Naive thymus-derived CD4-positive, alpha-beta T cell (primary cell): Measurements from ENCODE around the gene TRO. TPM values are rescaled to one million over a fixed set of nuclear protein-coding genes. Genes with fewer than 3 reads are reported as not detected.

Experiments used
- ATAC-seq: fragments of 150-1000 bp; cut with Tn5 transposase; 2 replicates; pipeline ENCODE4 v1.10.0; 2021; ENCODE audit warnings: mild to moderate bottlenecking, moderate library complexity
- CTCF ChIA-PET: fragments of 350-600 bp; sonication (Branson Sonifier 250); formaldehyde crosslinking; loops from one replicate; lab custom pipeline; 2021; ENCODE audit warnings: antibody characterized with exemption; lab: Charles Lee
- POLR2A ChIA-PET: fragments of 350-600 bp; sonication (Branson Sonifier 250); formaldehyde crosslinking; loops from one replicate; lab custom pipeline; 2021; ENCODE audit warnings: antibody characterized with exemption, inconsistent platforms; lab: Charles Lee
- DNase-seq, 9 donors: peaks; one replicate each; pipeline versions ENCODE4 v3.0.0 to v3.0.0-alpha.2; 2020 to 2022; ENCODE audit warnings: mixed read lengths in 1 of 9
- H3K27ac ChIP-seq: one replicate; pipeline ENCODE4 v1.7.0; 2013; ENCODE audit warnings: mild to moderate bottlenecking, low read depth, low read length, moderate library complexity
- H3K27me3 ChIP-seq, 2 donors: one replicate each; pipeline ENCODE4 v1.7.0; 2013; ENCODE audit warnings: low read length in 2 of 2, mild to moderate bottlenecking in 2 of 2, moderate library complexity in 2 of 2; ENCODE audit not compliant: control insufficient read depth in 2 of 2, insufficient read depth in 2 of 2
- H3K36me3 ChIP-seq, 3 experiments: 1 replicate in 2 of 3; 2 replicates in 1 of 3; pipeline ENCODE4 v1.7.0; 2013; ENCODE audit warnings: low read length in 3 of 3, mild to moderate bottlenecking in 3 of 3, moderate library complexity in 1 of 3; ENCODE audit not compliant: insufficient read depth in 3 of 3, control insufficient read depth in 2 of 3
- H3K4me1 ChIP-seq, 2 donors: one replicate each; pipeline ENCODE4 v1.7.0; 2013; ENCODE audit warnings: low read length in 2 of 2, mild to moderate bottlenecking in 2 of 2, moderate library complexity in 1 of 2; ENCODE audit not compliant: control insufficient read depth in 2 of 2, insufficient read depth in 2 of 2
- H3K4me3 ChIP-seq: 2 replicates; pipeline ENCODE4 v1.7.0; 2013; ENCODE audit warnings: mild to moderate bottlenecking, low read length
- H3K9me3 ChIP-seq, 3 experiments: 1 replicate in 2 of 3; 2 replicates in 1 of 3; pipeline ENCODE4 v1.7.0; 2013; ENCODE audit warnings: low read length in 3 of 3; ENCODE audit not compliant: control insufficient read depth in 2 of 3
- H3K27ac Mint-ChIP-seq, 9 donors: one replicate each; pipeline ENCODE4 v1.8.0; 2020 to 2022; ENCODE audit warnings: mixed read lengths in 9 of 9, mild to moderate bottlenecking in 8 of 9, moderate library complexity in 5 of 9, inconsistent platforms in 2 of 9
- H3K27me3 Mint-ChIP-seq, 5 donors: one replicate each; pipeline ENCODE4 v1.8.0; 2021 to 2022; ENCODE audit warnings: mixed read lengths in 5 of 5, mild to moderate bottlenecking in 1 of 5
- H3K36me3 Mint-ChIP-seq, 5 donors: one replicate each; pipeline ENCODE4 v1.8.0; 2020 to 2022; ENCODE audit warnings: mixed read lengths in 5 of 5, mild to moderate bottlenecking in 3 of 5, inconsistent platforms in 1 of 5
- H3K4me1 Mint-ChIP-seq, 7 donors: one replicate each; pipeline ENCODE4 v1.8.0; 2020 to 2022; ENCODE audit warnings: mixed read lengths in 7 of 7, mild to moderate bottlenecking in 3 of 7, inconsistent platforms in 1 of 7
- H3K4me3 Mint-ChIP-seq, 10 donors: one replicate each; pipeline ENCODE4 v1.8.0; 2020 to 2022; ENCODE audit warnings: mild to moderate bottlenecking in 10 of 10, mixed read lengths in 10 of 10, moderate library complexity in 6 of 10, inconsistent platforms in 2 of 10
- H3K9me3 Mint-ChIP-seq, 11 donors: one replicate each; pipeline ENCODE4 v1.8.0; 2020 to 2022; ENCODE audit warnings: mixed read lengths in 11 of 11, mild to moderate bottlenecking in 4 of 11, inconsistent platforms in 1 of 11, moderate library complexity in 1 of 11
- intact Hi-C, 2 donors: fragments of 100-400 bp; cut with micrococcal nuclease; formaldehyde crosslinking; loops; one replicate each; pipeline ENCODE4 v1.15.1; 2023
- polyA plus RNA-seq, 2 donors: library from polyadenylated mRNA; unstranded; fragments of 300-500 nt; fragmentation: Illumina TruSeq; gene quantifications; one replicate each; pipeline ENCODE4 v1.2.3, GENCODE V29; 2021
- total RNA-seq, 6 experiments: library from RNA in 5 of 6; stranded (reverse) in 5 of 6; gene quantifications; 1 replicate in 5 of 6; 2 replicates in 1 of 6; pipeline ENCODE4 v1.2.3 and lab custom pipeline; 2021 to 2026

Gene TRO
- total and polyA plus RNA-seq, 7 experiments from 2014 or later: 0.61 to 4.3 (median 1.6) TPM

DNA sequence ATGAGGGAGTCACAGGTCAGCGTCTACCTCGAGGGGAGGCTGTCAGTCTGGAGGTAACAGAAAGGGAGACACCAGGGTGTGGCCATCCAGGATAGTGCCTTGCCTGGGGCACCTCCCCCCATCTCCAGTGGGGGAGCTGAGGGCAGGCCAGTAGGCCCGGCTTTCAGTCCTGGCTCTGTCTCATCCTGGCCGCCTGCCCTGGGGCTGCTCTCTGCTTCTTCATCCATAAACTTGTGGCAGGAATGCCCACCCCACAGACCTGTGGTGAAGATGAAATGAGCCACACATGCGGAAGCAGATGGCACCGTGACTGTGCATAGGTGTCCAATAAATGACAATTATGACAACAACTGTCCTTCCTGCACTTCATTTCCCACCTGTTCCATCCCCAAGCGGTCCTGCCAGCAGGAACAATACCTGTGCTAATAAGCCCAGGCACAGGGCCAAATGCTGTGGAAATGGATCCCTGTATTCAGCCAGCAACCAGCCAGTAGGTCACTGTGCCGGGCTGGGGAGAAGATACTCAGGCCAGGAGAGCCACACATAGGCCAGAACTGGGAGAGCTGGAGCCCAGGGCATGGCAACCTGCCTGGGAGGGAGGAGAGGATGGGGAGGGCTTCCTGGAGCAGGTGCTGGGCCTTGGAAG lies 30.2 kb downstream of the TRO start:
- H3K27me3 Mint-ChIP-seq: no peaks in the 10 kb centered on the region

DNA sequence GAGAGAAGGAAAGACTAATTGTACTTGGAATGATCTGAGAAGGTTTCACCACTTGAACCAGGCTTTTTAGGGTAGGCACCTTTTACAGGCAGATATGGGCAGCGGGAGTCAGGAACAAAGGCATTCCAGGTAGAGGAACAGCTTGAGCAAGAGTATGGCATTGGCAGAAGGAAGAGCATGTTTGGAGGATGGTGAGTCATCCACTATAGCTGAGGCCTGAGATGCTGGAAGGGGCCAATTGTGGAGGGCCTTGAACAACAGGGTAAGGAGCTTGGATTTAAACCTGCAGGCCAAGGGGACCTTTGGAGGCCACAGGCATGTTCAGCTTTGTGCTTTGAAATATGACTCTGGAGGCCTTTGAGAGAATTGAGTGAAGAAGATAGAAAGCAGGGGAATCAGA lies 41.1 kb downstream of the TRO start:
- H3K9me3 Mint-ChIP-seq: peaks cover 0 to 5% (median 0%) of the 10 kb centered on the region in 11 donors
- no peak for DNase-seq
- peaks cover 6 to 59% (median 42%) of the 10 kb centered on the region in 7 donors for H3K4me1 Mint-ChIP-seq
- ATAC-seq: no peak
- POLR2A ChIA-PET: no interaction called here
- H3K36me3 Mint-ChIP-seq: no peaks in the 10 kb centered on the region
- H3K4me1 ChIP-seq: peaks cover 0 to 20% of the 10 kb centered on the region in 2 donors
- H3K36me3 ChIP-seq: no peaks in the 10 kb centered on the region
- H3K27me3 Mint-ChIP-seq: peaks cover 0 to 3% (median 0%) of the 10 kb centered on the region in 5 donors
- H3K27ac ChIP-seq: no peak overlapping the region
- no peak overlapping the region for H3K27ac Mint-ChIP-seq
- CTCF ChIA-PET: no interaction called here
- no peak overlapping the region for H3K4me3 Mint-ChIP-seq
- H3K4me3 ChIP-seq: no peak overlapping the region
- intact Hi-C loops: no loop called here
- no peaks in the 10 kb centered on the region for H3K9me3 ChIP-seq
- no peaks in the 10 kb centered on the region for H3K27me3 ChIP-seq

More for the DNA sequence above, 30.2 kb downstream of the TRO start:
- Mint-ChIP-seq H3K4me1 (peaks cover 0 to 6% (median 0%) of the 10 kb centered on the region in 7 donors), H3K4me3 (no peak overlapping the region), H3K27ac (no peak overlapping the region), H3K9me3 (no peaks in the 10 kb centered on the region), H3K36me3 (peaks cover 0 to 4% (median 0%) of the 10 kb centered on the region in 5 donors)
- CTCF ChIA-PET: no interaction called here
- Histone ChIP-seq H3K4me3 (no peak overlapping the region), H3K36me3 (no peaks in the 10 kb centered on the region), H3K27ac (no peak overlapping the region), H3K9me3 (no peaks in the 10 kb centered on the region), H3K27me3 (no peaks in the 10 kb centered on the region), H3K4me1 (no peaks in the 10 kb centered on the region)
- POLR2A ChIA-PET: no interaction called here
- DNase-seq (no peak), ATAC-seq (no peak)
- intact Hi-C loops: no loop called here

DNA sequence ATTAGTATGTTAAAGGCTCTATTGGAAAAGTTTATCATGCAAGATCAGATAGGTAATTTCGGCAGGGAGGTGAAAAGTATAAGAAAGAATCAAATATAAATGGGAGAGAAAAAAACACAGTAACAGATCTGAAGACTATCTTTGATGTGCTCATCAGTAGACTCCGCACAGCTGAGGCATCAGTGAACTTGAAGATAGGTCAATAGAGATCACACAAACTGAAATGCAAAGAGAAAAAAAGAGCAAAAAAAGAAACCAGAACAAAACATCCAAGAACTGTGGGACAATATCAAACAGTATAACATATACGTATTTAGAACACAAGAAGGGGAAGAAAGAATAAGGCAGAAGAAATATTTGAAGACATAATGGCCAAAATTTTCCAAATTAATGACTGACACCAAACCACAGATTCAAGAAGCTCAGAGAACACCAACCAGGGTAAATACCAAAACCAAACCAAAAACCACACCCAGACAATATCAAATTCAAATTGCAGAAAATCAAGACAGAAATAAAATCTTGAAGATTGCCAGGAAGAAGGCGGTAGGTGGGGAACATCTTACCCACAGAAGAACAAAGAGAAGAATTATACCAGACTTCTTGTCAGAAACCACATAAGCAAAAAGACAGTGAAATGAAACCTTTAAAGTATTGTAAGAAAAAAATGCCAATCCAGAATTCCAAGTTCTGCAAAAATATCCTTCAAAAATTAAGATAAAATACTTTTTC lies 44.3 kb downstream of the TRO start:
- ATAC-seq: peak; percentile 70
- Mint-ChIP-seq H3K36me3 (no peaks in the 10 kb centered on the region), H3K4me1 (peaks cover 6 to 60% (median 46%) of the 10 kb centered on the region in 7 donors), H3K9me3 (peaks cover 0 to 10% (median 0%) of the 10 kb centered on the region in 11 donors), H3K4me3 (peak overlapping the region in 9 of 10 donors; percentile 12 to 83 (median 55)), H3K27me3 (peaks cover 0 to 3% (median 0%) of the 10 kb centered on the region in 5 donors), H3K27ac (peak overlapping the region in 7 of 9 donors; percentile 61 to 90 (median 79))
- H3K27me3 ChIP-seq: no peaks in the 10 kb centered on the region
- H3K4me1 ChIP-seq: peaks cover 0 to 20% of the 10 kb centered on the region in 2 donors
- CTCF ChIA-PET: no interaction called here
- H3K4me3 ChIP-seq: no peak overlapping the region
- H3K27ac ChIP-seq: no peak overlapping the region
- no peaks in the 10 kb centered on the region for H3K9me3 ChIP-seq
- intact Hi-C loops: loop anchor here in 1 of 2 donors (1.0 to 5.0 kb wide), 3 partner anchors 35 to 73 kb away; partner anchors contain the start of genes APEX2 and TRO
- POLR2A ChIA-PET: interaction anchor here (1.2 kb wide), 1 partner anchor 35 kb away, joined by 3 read pairs; no protein-coding TSS in a partner anchor
- peak in 7 of 9 donors; percentile 9 to 67 (median 54) for DNase-seq
- no peaks in the 10 kb centered on the region for H3K36me3 ChIP-seq

DNA sequence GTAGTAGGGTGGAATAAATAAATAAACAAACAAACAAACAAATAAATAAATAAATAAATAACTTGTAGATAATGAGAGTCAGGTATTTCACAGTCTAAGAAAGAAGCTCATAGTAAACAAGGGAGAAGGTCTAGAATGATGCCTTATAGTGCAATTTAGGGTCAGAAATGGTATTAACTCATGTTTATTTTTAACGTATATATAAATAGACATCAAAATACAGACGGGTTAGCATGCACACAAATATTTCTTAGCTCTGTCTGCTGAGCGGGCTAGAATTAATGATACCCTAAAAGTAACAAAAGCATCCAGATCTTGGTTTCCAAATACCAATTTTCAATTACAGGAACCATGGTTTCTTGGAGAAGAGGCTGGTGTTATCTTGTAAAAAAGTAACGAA lies 56.8 kb downstream of the TRO start:
- intact Hi-C loops: no loop called here
- Histone ChIP-seq H3K4me3 (no peak overlapping the region), H3K27me3 (no peaks in the 10 kb centered on the region), H3K36me3 (no peaks in the 10 kb centered on the region), H3K27ac (no peak overlapping the region), H3K4me1 (no peaks in the 10 kb centered on the region), H3K9me3 (no peaks in the 10 kb centered on the region)
- Mint-ChIP-seq H3K4me1 (no peaks in the 10 kb centered on the region), H3K36me3 (no peaks in the 10 kb centered on the region), H3K4me3 (no peak overlapping the region), H3K27ac (no peak overlapping the region), H3K27me3 (no peaks in the 10 kb centered on the region), H3K9me3 (peaks cover 0 to 3% (median 0%) of the 10 kb centered on the region in 11 donors)
- CTCF ChIA-PET: no interaction called here
- POLR2A ChIA-PET: no interaction called here
- no peak for DNase-seq
- no peak for ATAC-seq

GRCh38 chrX:54978448-54978847 lies 57.8 kb downstream of the TRO start:
- Mint-ChIP-seq H3K4me1 (no peaks in the 10 kb centered on the region), H3K27ac (no peak overlapping the region), H3K9me3 (peaks cover 0 to 4% (median 0%) of the 10 kb centered on the region in 11 donors), H3K27me3 (no peaks in the 10 kb centered on the region), H3K4me3 (no peak overlapping the region), H3K36me3 (no peaks in the 10 kb centered on the region)
- no peaks in the 10 kb centered on the region for H3K9me3 ChIP-seq
- no peaks in the 10 kb centered on the region for H3K27me3 ChIP-seq
- intact Hi-C loops: no loop called here
- H3K4me3 ChIP-seq: no peak overlapping the region
- ATAC-seq: no peak
- DNase-seq: no peak
- POLR2A ChIA-PET: no interaction called here
- H3K36me3 ChIP-seq: no peaks in the 10 kb centered on the region
- H3K4me1 ChIP-seq: no peaks in the 10 kb centered on the region
- CTCF ChIA-PET: no interaction called here
- H3K27ac ChIP-seq: no peak overlapping the region

GRCh38 chrX:54979432-54979831 lies 58.8 kb downstream of the TRO start:
- H3K27me3 ChIP-seq: no peaks in the 10 kb centered on the region
- POLR2A ChIA-PET: no interaction called here
- H3K4me3 ChIP-seq: no peak overlapping the region
- no peaks in the 10 kb centered on the region for H3K4me1 Mint-ChIP-seq
- no peaks in the 10 kb centered on the region for H3K27me3 Mint-ChIP-seq
- H3K9me3 Mint-ChIP-seq: peaks cover 0 to 9% (median 0%) of the 10 kb centered on the region in 11 donors
- CTCF ChIA-PET: no interaction called here
- no peak overlapping the region for H3K27ac Mint-ChIP-seq
- no peak for ATAC-seq
- no peak overlapping the region for H3K27ac ChIP-seq
- peaks cover 0 to 6% (median 0%) of the 10 kb centered on the region in 5 donors for H3K36me3 Mint-ChIP-seq
- no peak overlapping the region for H3K4me3 Mint-ChIP-seq
- H3K9me3 ChIP-seq: no peaks in the 10 kb centered on the region
- H3K4me1 ChIP-seq: no peaks in the 10 kb centered on the region
- no peaks in the 10 kb centered on the region for H3K36me3 ChIP-seq
- intact Hi-C loops: no loop called here
- no peak for DNase-seq
